Measurements from ENCODE around the gene DNAH11.
A peak's percentile ranks its signal among the peaks of the same experiment; 100 is the strongest.
"Not testable (repeated sequence)": the region's sequence is repeated elsewhere in the genome, so short reads cannot be mapped to it uniquely, and the experiment has no call there.

The DNAH11 gene

GRCh38 chr7:21933293-21933692 is 390.5 kb downstream of the DNAH11 start:
- not testable (repeated sequence) for DNase-seq (ENCODE audit: low read depth)

GRCh38 chr7:21934808-21935207 is 392.0 kb downstream of the DNAH11 start:
- DNase-seq (ENCODE audit: low read depth) = no peak

GRCh38 chr7:21938463-21938862 is 395.6 kb downstream of the DNAH11 start:
- DNase-seq (ENCODE audit: low read depth) = no peak

- peak; percentile 78 for DNase-seq (ENCODE audit: low read depth)
Observed at GRCh38 chr7:21939136-21939857, 396.5 kb downstream of the DNAH11 start.

GRCh38 chr7:21939858-21940372 is 397.1 kb downstream of the DNAH11 start:
- DNase-seq (ENCODE audit: low read depth) = no peak

- peak; percentile 44 for DNase-seq (ENCODE audit: low read depth)
Observed at GRCh38 chr7:21941611-21942141, 398.8 kb downstream of the DNAH11 start.

- DNase-seq (ENCODE audit: low read depth) = no peak
Observed at GRCh38 chr7:21942955-21943354, 400.1 kb downstream of the DNAH11 start.

GRCh38 chr7:21943436-21943835 is 400.6 kb downstream of the DNAH11 start:
- no peak for DNase-seq (ENCODE audit: low read depth)

- peak; percentile 70 for DNase-seq (ENCODE audit: low read depth)
Observed at GRCh38 chr7:21944616-21945453, 402.0 kb downstream of the DNAH11 start.

- peak; percentile 80 for DNase-seq (ENCODE audit: low read depth)
Observed at GRCh38 chr7:21945454-21946221, 402.8 kb downstream of the DNAH11 start, which contains the start of gene CDCA7L. Gene CDCA7L (minus strand): TSS chr7:21945899. CDS start chr7:21945804, 95 bp downstream.

- DNase-seq (ENCODE audit: low read depth) = no peak
Observed at GRCh38 chr7:21946222-21946709, 403.4 kb downstream of the DNAH11 start.

- no peak for DNase-seq (ENCODE audit: low read depth)
Observed at GRCh38 chr7:21947056-21947455, 404.2 kb downstream of the DNAH11 start.

- no peak for DNase-seq (ENCODE audit: low read depth)
Observed at GRCh38 chr7:21947946-21948345, 405.1 kb downstream of the DNAH11 start.

GRCh38 chr7:21948364-21948763 is 405.5 kb downstream of the DNAH11 start:
- DNase-seq (ENCODE audit: low read depth) = no peak

- DNase-seq (ENCODE audit: low read depth) = no peak
Observed at GRCh38 chr7:21948887-21949540, 406.2 kb downstream of the DNAH11 start.

Data from iris pigment epithelial cell (primary cell).